ENCODE results near the gene FBXO5.
"Not testable (repeated sequence)": the region's sequence is repeated elsewhere in the genome, so short reads cannot be mapped to it uniquely, and the experiment has no call there.

GRCh38 chr6:152999538-152999937, 16.7 kb upstream of the FBXO5 start:
- not testable (repeated sequence) for TF ChIP-seq POLR2A, CTCF (IDR thresholded peaks at IDR 0.05)

Measured in body of pancreas (tissue), 4 donors.